HL-60/S4 (cell line): ENCODE measurements around the gene CORO2B.

Source experiments
- in situ Hi-C: fragments of 300-500 bp; cut with MboI; formaldehyde crosslinking; loops from 2 replicates; pipeline ENCODE4 v1.14.3; 2022; ENCODE audit warnings: low sequenced_read_pairs

The CORO2B gene, protein sequence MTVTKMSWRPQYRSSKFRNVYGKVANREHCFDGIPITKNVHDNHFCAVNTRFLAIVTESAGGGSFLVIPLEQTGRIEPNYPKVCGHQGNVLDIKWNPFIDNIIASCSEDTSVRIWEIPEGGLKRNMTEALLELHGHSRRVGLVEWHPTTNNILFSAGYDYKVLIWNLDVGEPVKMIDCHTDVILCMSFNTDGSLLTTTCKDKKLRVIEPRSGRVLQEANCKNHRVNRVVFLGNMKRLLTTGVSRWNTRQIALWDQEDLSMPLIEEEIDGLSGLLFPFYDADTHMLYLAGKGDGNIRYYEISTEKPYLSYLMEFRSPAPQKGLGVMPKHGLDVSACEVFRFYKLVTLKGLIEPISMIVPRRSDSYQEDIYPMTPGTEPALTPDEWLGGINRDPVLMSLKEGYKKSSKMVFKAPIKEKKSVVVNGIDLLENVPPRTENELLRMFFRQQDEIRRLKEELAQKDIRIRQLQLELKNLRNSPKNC

DNA sequence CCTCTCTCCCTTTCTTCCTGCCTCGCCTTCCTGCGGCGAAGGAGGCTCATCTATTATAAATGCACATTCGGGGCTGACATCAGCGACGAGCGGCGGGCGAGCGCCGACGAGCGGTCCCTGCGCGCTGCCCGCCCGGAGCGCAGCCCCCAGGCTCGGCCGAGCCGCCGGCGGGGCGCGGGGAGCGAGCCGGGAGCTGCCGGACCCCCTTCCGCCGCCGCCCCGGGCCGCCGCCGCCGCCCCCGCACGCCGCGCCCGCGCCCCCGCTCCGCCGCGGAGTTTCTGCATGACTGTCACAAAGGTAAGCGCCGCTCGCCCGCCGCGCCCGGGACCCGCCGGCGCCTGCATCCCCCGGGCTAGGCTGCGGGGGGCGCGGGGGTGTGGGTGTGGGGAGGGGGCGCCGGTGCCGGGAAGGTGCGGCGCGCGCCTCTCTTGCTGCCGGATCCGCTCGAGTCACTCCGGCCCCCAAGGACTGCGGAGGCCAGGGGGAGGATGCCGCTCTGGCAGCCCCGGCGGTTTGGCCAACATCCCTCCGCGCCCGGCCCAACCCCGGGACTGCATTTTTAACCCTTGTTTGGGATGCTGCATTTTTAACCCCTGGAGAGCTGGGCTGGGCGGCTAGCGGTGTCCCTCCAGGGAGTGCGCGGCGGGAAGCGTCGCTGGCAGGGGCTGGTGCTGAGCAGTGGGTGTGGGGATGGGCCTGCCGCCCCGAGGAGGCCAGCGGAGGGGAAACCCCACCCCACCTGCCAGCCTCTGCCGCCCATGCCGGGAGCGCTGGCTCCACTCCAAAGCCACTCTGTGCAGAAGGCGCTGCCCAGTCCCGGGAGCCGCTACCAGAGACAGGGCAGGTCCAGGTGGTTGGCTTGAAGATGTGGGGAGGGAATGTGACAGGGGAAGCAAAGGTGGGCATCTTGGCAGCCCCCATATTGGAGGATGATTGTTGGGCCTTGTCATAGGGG, at the start of gene CORO2B:
CORO2B (plus strand) TSS at position 14 of the 956 bp plus-strand sequence; CDS start at position 284, 270 bp downstream.
- in situ Hi-C loops: no loop called here

DNA sequence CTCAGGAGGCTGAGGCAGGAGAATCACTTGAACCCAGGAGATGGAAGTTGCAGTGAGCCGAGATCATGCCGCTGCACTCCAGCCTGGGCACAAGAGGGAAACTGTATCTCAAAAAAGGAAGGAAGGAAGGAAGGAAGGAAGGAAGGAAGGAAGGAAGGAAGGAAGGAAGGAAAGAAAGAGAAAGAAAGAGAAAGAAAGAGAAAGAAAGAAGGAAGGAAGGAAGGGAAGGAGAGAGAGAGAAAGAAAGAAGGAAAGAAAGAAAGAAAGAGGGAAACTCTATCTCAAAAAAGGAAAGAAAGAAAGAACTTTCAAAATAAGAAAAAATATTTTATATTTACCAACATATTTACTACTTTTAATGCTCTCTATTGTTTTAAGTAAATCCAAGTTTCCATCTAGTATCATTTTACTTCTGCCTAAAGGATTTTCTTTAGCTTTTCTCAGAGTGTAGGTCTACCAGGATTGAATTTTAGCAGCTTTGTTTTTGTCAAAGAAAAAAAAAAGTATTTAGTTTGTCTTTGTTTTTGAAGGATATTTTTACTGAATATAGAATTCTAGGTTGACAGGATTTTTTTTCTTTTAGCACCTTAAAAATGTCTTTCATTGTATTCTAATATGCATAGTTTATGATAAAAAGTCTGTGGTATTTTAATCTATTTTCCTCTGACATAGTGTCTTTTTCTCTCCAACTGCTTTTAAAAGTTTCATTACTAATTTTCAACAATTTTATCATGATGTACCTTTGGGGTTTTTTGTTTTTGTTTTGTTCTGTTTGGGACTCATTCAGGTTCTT, 47.2 kb upstream of the CORO2B start:
- in situ Hi-C loops: no loop called here

DNA sequence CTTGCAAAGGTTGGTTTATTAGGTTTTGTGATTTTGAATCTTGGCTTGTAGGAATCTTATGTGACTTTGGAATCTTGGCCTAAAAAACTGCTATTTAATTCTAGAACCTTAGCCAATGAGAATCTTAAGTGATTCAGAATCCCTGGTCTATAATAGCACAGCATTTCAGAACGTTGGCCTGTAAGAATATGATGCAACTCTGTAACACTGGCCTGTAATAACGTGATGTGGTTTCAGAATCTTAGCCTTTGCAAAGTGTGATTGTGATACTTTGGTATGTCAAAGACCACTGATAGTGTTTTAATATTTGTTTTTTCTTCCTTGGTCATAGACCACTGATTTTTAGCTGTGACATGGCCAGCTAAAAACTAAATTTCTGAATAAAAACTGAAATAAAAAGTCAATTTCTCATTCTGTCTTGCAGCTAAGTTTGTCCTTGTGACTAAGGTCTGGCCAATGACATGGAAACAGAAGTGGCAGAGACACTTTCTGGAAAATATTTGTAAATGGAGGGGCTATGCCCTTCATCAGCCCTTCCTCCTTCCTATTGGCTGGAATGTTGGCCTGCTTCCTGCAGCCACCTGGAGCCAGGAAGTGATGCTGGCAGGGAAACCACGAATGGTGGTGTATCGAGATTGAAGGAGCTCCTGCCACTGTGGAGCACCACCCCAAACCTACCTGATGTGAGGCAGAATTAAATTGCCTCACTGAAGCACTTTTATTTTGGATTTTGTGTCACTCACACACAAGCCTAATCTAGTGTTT, 42.3 kb upstream of the CORO2B start:
- in situ Hi-C loops: no loop called here

DNA sequence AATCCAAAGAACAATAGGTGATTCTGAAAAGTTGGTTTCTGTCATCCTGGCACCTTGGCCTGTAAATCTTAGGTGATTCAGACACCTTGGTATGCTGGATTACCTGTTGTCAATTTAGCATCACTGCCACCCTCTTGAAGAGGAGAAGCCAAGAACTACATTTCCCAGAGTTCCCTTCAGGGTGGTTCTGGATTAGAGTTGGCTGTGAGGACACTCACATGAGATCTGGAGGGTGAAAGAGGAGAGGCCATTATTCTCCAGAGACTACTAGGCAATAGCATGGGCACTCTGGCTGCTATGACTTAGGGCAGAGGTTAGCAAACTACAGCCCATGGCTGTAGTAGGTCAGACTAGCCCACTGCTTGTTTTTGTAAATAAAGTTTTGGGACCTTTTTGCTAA, 41.7 kb upstream of the CORO2B start:
- in situ Hi-C loops: no loop called here

DNA sequence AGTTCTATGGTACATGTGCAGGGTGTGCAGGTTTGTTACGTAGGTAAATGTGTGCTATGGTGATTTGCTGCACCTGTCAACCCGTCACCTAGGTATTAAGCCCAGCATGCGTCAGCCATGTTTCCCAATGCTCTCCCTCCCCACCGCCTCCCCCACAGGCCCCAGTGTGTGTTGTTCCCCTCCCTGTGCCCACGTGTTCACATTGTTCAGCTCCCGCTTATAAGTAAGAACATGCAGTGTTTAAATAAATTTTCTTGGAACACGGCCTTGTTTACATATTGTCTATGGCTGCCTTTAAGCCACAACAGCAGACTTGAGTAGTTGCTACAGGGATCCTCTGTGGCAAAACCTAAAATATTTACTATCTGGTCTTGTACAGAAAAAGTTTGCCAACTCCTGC, 41.3 kb upstream of the CORO2B start:
- in situ Hi-C loops: no loop called here

DNA sequence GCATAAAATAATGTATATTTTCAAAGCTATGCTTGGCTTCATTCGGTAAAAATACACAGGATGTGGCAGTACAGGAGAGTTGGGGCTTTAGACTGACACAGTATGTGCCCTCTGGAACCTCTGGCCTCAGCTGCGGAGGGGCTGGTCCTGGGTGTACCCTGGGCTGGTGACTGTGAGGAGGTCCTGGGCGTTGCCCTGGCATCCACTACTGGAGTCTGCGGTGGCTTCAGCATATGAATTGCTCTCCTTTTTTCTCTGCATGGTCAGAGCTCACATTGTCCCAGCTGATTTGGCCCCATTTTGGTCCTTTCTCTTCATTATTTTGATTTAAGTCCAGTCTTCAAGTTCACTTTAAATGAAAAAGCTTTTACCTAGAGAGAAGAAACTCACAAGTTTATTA, 40.5 kb upstream of the CORO2B start:
- in situ Hi-C loops: no loop called here

DNA sequence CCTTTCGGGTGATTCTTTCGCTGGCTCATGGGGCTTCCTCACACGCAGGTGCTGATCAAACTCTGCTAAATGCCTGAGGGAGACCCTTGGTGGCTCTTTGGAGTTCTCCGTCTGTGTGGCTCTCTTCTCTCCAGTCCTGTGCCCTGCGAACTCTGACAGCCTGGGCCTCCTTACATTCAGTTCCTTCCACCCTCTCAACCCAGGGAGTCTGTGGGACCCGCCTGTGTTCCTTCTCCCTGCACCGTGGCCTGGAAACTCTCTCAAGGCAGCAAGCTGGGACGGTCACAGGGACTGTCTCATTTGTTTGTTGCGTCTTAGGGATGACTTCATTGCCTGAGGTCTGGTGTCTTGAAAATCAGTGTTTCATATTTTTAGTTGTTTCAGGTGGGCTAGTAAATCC, 37.0 kb upstream of the CORO2B start:
- in situ Hi-C loops: loop anchor here (5.0 kb wide), 1 partner anchor 234 kb away; no protein-coding TSS in a partner anchor

DNA sequence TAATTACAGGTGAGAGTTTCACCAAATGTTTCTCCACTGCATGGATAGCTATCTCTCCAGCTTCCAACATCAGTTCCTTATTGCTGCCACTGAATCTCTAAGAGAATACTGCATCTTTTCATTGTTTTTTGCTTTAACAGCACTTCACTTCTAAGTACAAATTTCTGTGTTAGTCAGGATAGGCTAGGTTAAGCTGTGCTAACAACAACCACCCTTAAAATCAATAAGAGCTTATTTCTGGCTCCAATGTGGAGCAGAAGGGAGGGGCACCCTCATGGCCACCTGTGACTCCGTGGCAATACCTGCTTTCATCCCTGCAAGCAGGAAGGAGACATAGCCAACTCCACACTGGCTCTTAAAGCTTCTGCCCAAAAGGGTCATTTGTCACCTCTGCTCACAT, 36.4 kb upstream of the CORO2B start:
- in situ Hi-C loops: loop anchor here (5.0 kb wide), 1 partner anchor 235 kb away; no protein-coding TSS in a partner anchor

DNA sequence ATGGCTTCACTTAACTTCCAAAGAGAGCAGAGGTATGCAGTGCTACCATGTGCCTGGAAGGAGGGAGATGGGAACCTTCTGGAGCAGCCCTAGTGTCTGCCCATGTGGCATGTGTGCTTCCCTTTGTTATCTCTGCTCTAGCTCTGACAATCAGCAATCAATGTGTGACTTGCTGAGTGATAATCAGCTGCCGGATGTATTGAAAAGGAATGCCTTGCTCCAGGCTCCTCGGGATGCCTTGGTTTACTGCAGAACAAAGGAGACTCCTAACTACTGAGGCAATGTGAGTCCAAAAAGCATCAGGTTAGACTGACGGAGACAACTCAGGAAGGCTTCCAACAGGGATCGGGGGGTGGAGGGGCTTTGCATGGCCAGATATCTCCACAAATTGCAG, 36.0 kb upstream of the CORO2B start:
- in situ Hi-C loops: loop anchor here (5.0 kb wide), 1 partner anchor 235 kb away; no protein-coding TSS in a partner anchor

DNA sequence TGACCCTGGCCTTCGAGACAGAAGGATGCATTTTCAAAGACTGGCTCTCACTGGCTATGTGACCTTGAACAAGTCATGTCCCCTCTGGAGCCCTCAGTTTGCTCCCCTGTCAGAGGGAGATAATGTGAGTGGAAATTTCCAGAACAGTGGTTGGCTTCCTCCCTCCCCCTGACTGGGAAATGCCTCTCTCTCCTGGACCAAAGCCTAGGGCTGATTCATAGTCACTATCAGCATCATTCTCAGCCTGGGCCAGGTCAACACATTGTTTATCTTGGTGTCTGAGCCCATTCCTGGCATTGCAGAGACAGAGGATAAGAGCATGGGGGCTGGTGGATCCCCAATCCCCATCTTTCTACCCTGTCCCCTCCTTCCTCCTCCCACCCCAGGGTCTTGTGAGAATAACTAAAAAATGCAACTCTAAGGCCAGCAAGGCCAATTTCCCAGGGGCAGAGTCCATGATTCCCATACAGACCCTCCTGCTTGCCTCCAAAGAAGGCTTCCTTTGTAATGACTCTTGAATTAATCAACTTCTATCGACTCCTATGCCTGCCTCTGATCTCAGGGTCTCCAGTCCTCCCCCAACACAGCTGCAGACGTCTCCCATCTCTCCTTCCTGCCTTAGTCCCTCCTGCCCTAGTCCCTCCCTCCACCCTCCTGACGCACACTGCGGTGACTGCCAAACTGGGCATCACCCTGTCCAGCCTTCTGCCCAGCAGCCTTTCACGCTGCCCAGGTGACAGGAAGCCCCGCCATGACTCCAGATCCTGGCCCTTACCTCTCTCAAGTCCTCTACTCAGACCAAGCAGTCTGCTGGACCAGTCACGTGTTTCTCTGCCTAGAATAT, 35.4 kb upstream of the CORO2B start:
- in situ Hi-C loops: loop anchor here (5.0 kb wide), 1 partner anchor 236 kb away; no protein-coding TSS in a partner anchor

DNA sequence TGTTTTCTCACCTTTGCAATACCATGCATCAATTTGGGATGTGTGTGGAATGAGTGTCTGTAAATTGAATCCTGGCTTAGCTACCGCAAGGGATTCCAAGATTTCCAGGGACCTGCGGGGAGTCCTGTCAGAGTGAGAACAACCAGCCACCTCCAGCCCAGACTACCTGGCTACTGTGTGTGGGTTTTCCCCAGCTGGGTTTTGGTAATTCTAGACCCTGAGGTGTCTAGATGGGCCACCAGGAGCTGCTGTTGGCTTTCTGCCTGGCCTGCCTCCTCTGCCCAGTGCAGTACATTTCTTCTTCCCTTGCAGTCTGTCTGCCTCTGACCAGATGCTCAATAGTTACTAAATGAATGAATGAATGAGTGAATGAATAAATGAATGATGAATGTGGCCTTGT, 32.5 kb upstream of the CORO2B start:
- in situ Hi-C loops: no loop called here

DNA sequence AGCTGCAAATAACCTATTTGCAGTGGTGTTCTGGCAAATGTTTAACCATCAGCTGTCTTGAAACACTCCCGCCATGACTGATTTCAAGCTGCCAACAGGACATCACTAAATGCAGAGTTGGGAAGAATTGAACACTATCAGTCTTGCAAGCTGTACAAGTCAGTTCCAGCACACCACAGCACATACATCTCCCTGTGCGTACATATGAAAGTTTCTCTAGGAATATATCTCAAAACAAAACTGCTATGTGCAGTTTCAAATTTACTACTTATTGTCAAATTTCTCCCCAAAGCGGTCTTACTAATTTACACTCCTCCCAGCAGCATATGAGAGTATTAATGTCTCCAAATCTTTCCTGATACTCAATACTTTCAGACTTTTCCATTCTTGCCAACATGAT, 30.4 kb upstream of the CORO2B start:
- in situ Hi-C loops: no loop called here

DNA sequence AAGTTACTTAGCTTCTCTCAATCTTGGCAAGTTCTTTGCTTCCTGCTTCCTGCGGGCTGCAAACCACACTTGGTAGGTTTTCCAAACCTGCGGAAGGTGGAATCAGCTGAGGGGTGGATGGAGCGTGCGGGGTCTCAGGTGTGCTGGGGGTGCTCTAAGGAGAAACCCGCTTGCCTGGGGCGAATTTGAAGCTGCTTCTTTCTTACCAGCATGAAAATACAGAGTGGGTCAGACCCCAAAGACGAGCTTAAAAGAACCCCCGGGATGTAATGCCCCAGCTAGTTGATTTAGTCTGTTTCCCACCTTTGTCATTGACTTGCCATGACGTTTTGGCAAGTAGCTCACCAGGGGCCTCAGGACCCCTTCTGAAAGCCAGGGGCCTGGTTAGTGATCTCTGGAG, 28.8 kb upstream of the CORO2B start:
- in situ Hi-C loops: loop anchor here (10.0 kb wide), 1 partner anchor 325 kb away; no protein-coding TSS in a partner anchor

DNA sequence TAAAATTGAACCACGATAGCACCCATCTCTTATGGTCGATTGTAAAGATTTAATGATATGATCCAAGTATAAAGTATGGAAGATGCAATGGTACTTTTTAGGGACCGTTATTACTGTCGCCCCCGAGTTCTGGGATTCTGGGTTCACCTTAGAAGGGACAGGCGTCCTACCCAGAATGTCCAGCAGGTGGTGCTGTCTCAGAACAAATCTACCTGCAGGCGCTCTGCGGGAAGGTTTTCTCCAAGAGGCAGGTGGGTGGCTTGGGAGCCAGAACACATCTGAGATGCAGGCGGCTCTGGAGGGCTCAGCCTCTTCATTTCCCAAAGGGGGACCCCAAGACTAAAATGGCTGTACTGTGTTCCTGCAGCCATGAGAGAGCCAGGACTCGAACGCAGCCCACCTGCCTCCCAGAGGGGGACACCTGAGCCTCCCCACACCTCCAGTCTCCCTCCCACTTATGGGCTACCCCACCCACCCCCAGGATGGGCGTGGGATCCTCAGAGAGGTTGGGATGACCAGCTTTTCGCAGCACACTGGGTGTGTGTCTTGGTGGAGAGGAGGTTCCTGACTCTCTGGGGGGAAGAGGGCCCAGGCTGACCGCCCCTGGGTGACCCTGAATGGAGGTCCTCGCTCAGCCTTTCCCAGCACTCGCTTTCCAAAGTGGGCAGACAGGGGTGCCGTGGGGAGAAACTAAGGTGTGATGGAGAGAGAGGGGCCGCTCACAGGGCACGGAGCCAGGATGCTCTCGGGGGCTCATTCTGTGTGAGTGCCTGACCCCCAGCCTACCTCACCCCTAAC, 28.1 kb upstream of the CORO2B start:
- in situ Hi-C loops: loop anchor here (10.0 kb wide), 1 partner anchor 324 kb away; no protein-coding TSS in a partner anchor

DNA sequence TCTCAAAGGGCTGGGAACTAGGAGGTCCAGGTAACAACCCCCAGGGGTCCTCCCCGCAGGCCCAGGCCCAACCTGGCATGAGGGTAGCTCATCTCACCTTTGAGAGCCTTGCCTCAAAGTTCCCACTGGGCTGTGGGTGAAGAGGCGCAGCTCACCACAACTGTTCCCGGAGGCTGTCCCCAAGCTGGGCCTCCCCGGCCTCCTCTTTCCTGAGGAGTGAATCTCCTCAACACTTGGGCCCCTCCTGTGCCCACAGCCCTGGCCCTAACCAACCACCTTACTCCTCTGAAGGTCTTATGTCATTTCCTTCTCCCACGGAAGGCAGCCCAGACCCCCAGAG, 27.5 kb upstream of the CORO2B start:
- in situ Hi-C loops: loop anchor here (10.0 kb wide), 1 partner anchor 324 kb away; no protein-coding TSS in a partner anchor

DNA sequence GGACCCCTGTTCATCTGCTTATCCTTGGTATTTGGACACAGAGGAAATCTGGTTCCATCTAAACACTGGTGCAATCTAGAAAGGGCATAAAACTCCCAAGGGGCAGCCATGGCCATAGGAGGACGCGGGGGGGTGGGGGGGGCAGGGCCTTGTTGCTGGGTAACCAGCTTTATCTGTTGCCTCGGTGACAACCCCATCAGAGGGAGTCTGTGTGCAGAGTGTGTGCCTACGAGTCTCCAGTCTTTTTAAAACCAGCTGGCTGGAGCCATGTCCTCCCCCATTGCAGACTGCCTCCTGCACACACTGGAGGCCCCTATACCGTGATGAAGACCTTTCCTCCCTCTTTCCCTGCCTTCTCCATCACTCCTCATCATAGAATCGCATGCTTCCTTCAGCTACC, 26.4 kb upstream of the CORO2B start:
- in situ Hi-C loops: loop anchor here (10.0 kb wide), 1 partner anchor 322 kb away; no protein-coding TSS in a partner anchor

DNA sequence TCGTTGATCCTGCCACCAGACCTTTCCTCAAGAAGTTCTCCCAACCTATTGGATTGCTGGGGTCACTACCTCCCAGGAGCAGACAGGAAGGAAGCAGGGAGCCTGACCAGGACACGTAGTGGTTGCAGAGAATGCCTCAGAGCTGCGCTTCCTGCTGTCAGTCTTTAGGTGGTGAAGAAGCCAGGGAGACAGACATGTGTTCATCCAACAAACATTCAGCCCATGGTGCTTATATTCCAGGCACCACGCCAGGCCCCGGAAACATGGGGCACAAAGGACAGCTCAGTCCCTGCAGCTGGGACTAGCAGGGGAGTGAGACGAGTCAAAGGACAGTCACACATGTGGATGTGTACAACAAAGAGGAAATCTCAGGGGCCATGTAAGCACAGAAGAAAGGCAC, 26.0 kb upstream of the CORO2B start:
- in situ Hi-C loops: loop anchor here (10.0 kb wide), 1 partner anchor 322 kb away; no protein-coding TSS in a partner anchor
